HEK293 (cell line): ENCODE measurements around the gene ENTREP3.
A peak's percentile ranks its signal among the peaks of the same experiment; 100 is the strongest.

ENCODE experiments used
- CTCF ChIA-PET: fragments of 350-600 bp; formaldehyde crosslinking; extraction: SDS; loops from one replicate; lab custom pipeline; 2021; ENCODE audit warnings: antibody characterized with exemption; lab: Yijun Ruan, JAX
- POLR2A ChIA-PET: fragments of 300-600 bp; formaldehyde crosslinking; extraction: SDS; loops from one replicate; lab custom pipeline; 2020; ENCODE audit warnings: antibody characterized with exemption, inconsistent platforms; lab: Yijun Ruan, JAX
- H3K27ac ChIP-seq: fragments of 200-500 bp; sonication (Bioruptor generic); 2 replicates; pipeline ENCODE4 v1.5.1; 2014; ENCODE audit warnings: low read depth, low read length, control low read depth, inconsistent platforms; ENCODE audit errors: extremely low read depth
- H3K36me3 ChIP-seq, 2 experiments: fragments of 200-500 bp in 1 of 2; sonication (Bioruptor generic) in 1 of 2; 1 replicate in 1 of 2; 2 replicates in 1 of 2; pipeline ENCODE4 v1.5.1; 2014 to 2017; ENCODE audit warnings: inconsistent platforms in 2 of 2, low read length in 2 of 2; ENCODE audit not compliant: control insufficient read depth in 2 of 2, insufficient read depth in 1 of 2
- H3K4me1 ChIP-seq: fragments of 200-500 bp; sonication (Bioruptor generic); 2 replicates; pipeline ENCODE4 v1.5.1; 2014; ENCODE audit warnings: mild to moderate bottlenecking, low read length, inconsistent platforms; ENCODE audit not compliant: control insufficient read depth, insufficient read depth
- H3K4me3 ChIP-seq: 2 replicates; pipeline ENCODE4 v1.5.1; 2011; ENCODE audit warnings: low read depth, mild to moderate bottlenecking, control low read depth, low read length, moderate library complexity
- H3K9me3 ChIP-seq: fragments of 200-500 bp; sonication (Bioruptor generic); 2 replicates; pipeline ENCODE4 v1.5.1; 2014; ENCODE audit warnings: low read depth, low read length, inconsistent platforms; ENCODE audit not compliant: control insufficient read depth, insufficient read depth
- EGR2 ChIP-seq: fragments of 450-650 bp; formaldehyde crosslinking; IDR thresholded peaks from 2 replicates; pipeline ENCODE4 v1.5.1; 2016; ENCODE audit warnings: low read depth, missing biosample characterization, missing genetic modification characterization
- GLI4 ChIP-seq: fragments of 450-650 bp; formaldehyde crosslinking; IDR thresholded peaks from 2 replicates; pipeline ENCODE4 v1.5.1; 2016; ENCODE audit warnings: missing biosample characterization, missing genetic modification characterization
- IKZF3 ChIP-seq: fragments of 450-650 bp; IDR thresholded peaks from 2 replicates; pipeline ENCODE4 v1.5.0; 2018; ENCODE audit warnings: missing biosample characterization, mild to moderate bottlenecking, missing genetic modification characterization, moderate library complexity
- KLF9 ChIP-seq: fragments of 450-650 bp; formaldehyde crosslinking; IDR thresholded peaks from 2 replicates; pipeline ENCODE4 v1.5.1; 2016; ENCODE audit warnings: missing biosample characterization, missing genetic modification characterization, low read depth
- MEIS1 ChIP-seq: sonication (generic); formaldehyde crosslinking; IDR thresholded peaks from 2 replicates; pipeline ENCODE4 v1.8.1; 2022; ENCODE audit warnings: missing genetic modification reagents, mild to moderate bottlenecking, borderline replicate concordance
- PRDM1 ChIP-seq: fragments of 450-650 bp; formaldehyde crosslinking; IDR thresholded peaks from 2 replicates; pipeline ENCODE4; 2016; ENCODE audit warnings: missing biosample characterization, missing genetic modification characterization
- SCRT2 ChIP-seq: fragments of 450-650 bp; formaldehyde crosslinking; IDR thresholded peaks from 2 replicates; pipeline ENCODE4 v1.5.1; 2016; ENCODE audit warnings: missing biosample characterization, missing genetic modification characterization
- ZBTB1 ChIP-seq: fragments of 450-650 bp; formaldehyde crosslinking; IDR thresholded peaks from 2 replicates; pipeline ENCODE4 v1.5.1; 2016; ENCODE audit warnings: missing biosample characterization, missing genetic modification characterization
- ZBTB21 ChIP-seq: fragments of 450-650 bp; formaldehyde crosslinking; IDR thresholded peaks from 2 replicates; pipeline ENCODE4 v1.5.1; 2017; ENCODE audit warnings: missing biosample characterization, missing genetic modification characterization
- ZEB2 ChIP-seq: fragments of 450-650 bp; formaldehyde crosslinking; IDR thresholded peaks from 2 replicates; pipeline ENCODE4 v1.5.1; 2016; ENCODE audit warnings: missing biosample characterization, missing genetic modification characterization
- ZFP69B ChIP-seq: fragments of 450-650 bp; formaldehyde crosslinking; IDR thresholded peaks from 2 replicates; pipeline ENCODE4 v1.5.1; 2016; ENCODE audit warnings: missing biosample characterization, missing genetic modification characterization
- ZNF157 ChIP-seq: fragments of 450-650 bp; formaldehyde crosslinking; IDR thresholded peaks from 2 replicates; pipeline ENCODE4 v1.5.1; 2016; ENCODE audit warnings: missing biosample characterization, missing genetic modification characterization
- ZNF629 ChIP-seq: fragments of 450-650 bp; formaldehyde crosslinking; IDR thresholded peaks from 2 replicates; pipeline ENCODE4 v1.5.1; 2017; ENCODE audit warnings: missing biosample characterization, missing genetic modification characterization
- ZNF658 ChIP-seq: fragments of 450-650 bp; formaldehyde crosslinking; IDR thresholded peaks from 2 replicates; pipeline ENCODE4; 2016; ENCODE audit warnings: missing biosample characterization, missing genetic modification characterization
- ZNF660 ChIP-seq: fragments of 450-650 bp; IDR thresholded peaks from 2 replicates; pipeline ENCODE4 v1.5.1; 2018; ENCODE audit warnings: missing biosample characterization, mild to moderate bottlenecking, missing genetic modification characterization
- ZNF843 ChIP-seq: fragments of 450-650 bp; formaldehyde crosslinking; IDR thresholded peaks from 2 replicates; pipeline ENCODE4 v1.5.1; 2016; ENCODE audit warnings: missing biosample characterization, missing genetic modification characterization
- ZSCAN30 ChIP-seq: fragments of 450-650 bp; IDR thresholded peaks from 2 replicates; pipeline ENCODE4 v1.5.1; 2018; ENCODE audit warnings: missing biosample characterization, mild to moderate bottlenecking, missing genetic modification characterization, moderate library complexity
- TF ChIP-seq, protein P1 (sequence below): fragments of 450-650 bp; formaldehyde crosslinking; IDR thresholded peaks from 2 replicates; pipeline ENCODE4 v1.5.1; 2016; ENCODE audit warnings: missing biosample characterization, missing genetic modification characterization
- TF ChIP-seq, protein P2 (sequence below): fragments of 450-650 bp; formaldehyde crosslinking; IDR thresholded peaks from 2 replicates; pipeline ENCODE4 v1.5.1; 2016; ENCODE audit warnings: missing biosample characterization, missing genetic modification characterization
- TF ChIP-seq, protein P3 (sequence below): fragments of 450-650 bp; formaldehyde crosslinking; conservative IDR thresholded peaks from 2 replicates; pipeline ENCODE4 v1.5.1; 2016; ENCODE audit warnings: low read depth, missing biosample characterization, missing genetic modification characterization
- TF ChIP-seq, protein P4 (sequence below): fragments of 450-650 bp; formaldehyde crosslinking; IDR thresholded peaks from 2 replicates; pipeline ENCODE4 v1.5.1; 2016; ENCODE audit warnings: missing biosample characterization, missing genetic modification characterization
- TF ChIP-seq, protein P5 (sequence below): fragments of 450-650 bp; formaldehyde crosslinking; IDR thresholded peaks from 2 replicates; pipeline ENCODE4 v1.5.1; 2017; ENCODE audit warnings: missing biosample characterization, missing genetic modification characterization
- TF ChIP-seq, protein P6 (sequence below): fragments of 450-650 bp; formaldehyde crosslinking; IDR thresholded peaks from 2 replicates; pipeline ENCODE4 v1.5.1; 2016; ENCODE audit warnings: missing biosample characterization, missing genetic modification characterization, low read depth

ENTREP3 gene

DNA sequence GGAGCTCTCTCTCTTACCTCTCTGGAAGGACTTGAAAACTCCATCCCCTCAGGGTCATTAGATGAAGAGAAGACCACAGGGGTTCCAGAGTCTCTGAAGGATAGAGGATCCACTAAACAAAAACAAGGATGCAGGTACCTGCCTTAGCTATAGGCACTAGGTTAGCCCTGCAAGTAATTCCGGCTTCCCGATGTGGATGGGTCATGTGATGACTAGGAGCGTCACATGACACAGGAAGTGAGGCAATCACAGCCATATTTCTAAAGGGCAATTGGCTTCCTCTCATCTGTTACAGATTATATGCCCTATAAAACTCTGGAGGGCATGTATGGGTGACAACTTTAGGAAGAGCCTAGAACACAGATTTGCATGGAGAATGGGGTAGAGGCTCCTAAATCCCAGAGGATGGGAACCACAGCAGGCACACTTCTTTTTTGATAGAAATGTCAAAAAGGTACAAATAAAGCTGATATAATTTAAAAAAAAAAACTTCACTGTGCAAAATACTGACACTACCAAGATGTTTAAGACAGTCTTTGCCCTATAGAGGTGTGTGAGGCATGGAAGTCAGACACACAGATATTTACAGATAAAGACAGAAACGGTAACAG is 14.1 kb downstream of the ENTREP3 start:
- Histone ChIP-seq H3K4me1 (peaks cover 5% of the 10 kb centered on the region; the same call in 1 of the 2 replicates), H3K9me3 (no peaks in the 10 kb centered on the region), H3K27ac (no peak overlapping the region), H3K36me3 (peaks cover 0 to 31% of the 10 kb centered on the region in 2 experiments; a peak in 2 of 3 replicates), H3K4me3 (peak overlapping the region; percentile 41)
- ChIA-PET POLR2A (interaction anchor here (0.6 to 1.6 kb wide), 7 partner anchors 14 to 82 kb away, joined by 3 to 6 read pairs (median 3); partner anchors contain the start of genes CLK2 and KRTCAP2), CTCF (interaction anchor here (1.2 to 2.1 kb wide), 4 partner anchors 9 to 34 kb away, joined by 4 to 15 read pairs (median 5); no protein-coding TSS in a partner anchor)
- TF ChIP-seq ZBTB1: no peak
- TF ChIP-seq, protein P1, sequence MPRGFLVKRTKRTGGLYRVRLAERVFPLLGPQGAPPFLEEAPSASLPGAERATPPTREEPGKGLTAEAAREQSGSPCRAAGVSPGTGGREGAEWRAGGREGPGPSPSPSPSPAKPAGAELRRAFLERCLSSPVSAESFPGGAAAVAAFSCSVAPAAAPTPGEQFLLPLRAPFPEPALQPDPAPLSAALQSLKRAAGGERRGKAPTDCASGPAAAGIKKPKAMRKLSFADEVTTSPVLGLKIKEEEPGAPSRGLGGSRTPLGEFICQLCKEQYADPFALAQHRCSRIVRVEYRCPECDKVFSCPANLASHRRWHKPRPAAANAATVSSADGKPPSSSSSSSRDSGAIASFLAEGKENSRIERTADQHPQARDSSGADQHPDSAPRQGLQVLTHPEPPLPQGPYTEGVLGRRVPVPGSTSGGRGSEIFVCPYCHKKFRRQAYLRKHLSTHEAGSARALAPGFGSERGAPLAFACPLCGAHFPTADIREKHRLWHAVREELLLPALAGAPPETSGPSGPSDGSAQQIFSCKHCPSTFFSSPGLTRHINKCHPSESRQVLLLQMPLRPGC (tag by site-specific recombination): peak; percentile 60; the same call in 1 of the 2 replicates
- no peak for TF ChIP-seq ZNF658 (tag by site-specific recombination)
- peak; percentile 29; the same call in 1 of the 2 replicates for TF ChIP-seq ZSCAN30 (tag by site-specific recombination)
- no peak for TF ChIP-seq ZFP69B (tag by site-specific recombination)
- TF ChIP-seq ZBTB21 (tag by site-specific recombination): 0 out of 2 replicates have a peak, but pooled peaks have one; percentile 16
- TF ChIP-seq SCRT2 (tag by site-specific recombination): peak; percentile 31; the same call in 1 of the 2 replicates
- TF ChIP-seq ZNF660: peak; percentile 17; the same call in 1 of the 2 replicates
- 0 out of 2 replicates have a peak, but pooled peaks have one; percentile 28 for TF ChIP-seq ZEB2 (tag by site-specific recombination)
- TF ChIP-seq, protein P2, sequence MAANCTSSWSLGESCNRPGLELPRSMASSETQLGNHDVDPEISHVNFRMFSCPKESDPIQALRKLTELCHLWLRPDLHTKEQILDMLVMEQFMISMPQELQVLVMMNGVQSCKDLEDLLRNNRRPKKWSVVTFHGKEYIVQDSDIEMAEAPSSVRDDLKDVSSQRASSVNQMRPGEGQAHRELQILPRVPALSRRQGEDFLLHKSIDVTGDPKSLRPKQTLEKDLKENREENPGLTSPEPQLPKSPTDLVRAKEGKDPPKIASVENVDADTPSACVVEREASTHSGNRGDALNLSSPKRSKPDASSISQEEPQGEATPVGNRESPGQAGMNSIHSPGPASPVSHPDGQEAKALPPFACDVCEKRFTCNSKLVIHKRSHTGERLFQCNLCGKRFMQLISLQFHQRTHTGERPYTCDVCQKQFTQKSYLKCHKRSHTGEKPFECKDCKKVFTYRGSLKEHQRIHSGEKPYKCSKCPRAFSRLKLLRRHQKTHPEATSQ (tag by site-specific recombination): no peak
- no peak for TF ChIP-seq ZNF157 (tag by site-specific recombination)
- TF ChIP-seq MEIS1 (CRISPR knock-in tag): no peak
- TF ChIP-seq, protein P3, sequence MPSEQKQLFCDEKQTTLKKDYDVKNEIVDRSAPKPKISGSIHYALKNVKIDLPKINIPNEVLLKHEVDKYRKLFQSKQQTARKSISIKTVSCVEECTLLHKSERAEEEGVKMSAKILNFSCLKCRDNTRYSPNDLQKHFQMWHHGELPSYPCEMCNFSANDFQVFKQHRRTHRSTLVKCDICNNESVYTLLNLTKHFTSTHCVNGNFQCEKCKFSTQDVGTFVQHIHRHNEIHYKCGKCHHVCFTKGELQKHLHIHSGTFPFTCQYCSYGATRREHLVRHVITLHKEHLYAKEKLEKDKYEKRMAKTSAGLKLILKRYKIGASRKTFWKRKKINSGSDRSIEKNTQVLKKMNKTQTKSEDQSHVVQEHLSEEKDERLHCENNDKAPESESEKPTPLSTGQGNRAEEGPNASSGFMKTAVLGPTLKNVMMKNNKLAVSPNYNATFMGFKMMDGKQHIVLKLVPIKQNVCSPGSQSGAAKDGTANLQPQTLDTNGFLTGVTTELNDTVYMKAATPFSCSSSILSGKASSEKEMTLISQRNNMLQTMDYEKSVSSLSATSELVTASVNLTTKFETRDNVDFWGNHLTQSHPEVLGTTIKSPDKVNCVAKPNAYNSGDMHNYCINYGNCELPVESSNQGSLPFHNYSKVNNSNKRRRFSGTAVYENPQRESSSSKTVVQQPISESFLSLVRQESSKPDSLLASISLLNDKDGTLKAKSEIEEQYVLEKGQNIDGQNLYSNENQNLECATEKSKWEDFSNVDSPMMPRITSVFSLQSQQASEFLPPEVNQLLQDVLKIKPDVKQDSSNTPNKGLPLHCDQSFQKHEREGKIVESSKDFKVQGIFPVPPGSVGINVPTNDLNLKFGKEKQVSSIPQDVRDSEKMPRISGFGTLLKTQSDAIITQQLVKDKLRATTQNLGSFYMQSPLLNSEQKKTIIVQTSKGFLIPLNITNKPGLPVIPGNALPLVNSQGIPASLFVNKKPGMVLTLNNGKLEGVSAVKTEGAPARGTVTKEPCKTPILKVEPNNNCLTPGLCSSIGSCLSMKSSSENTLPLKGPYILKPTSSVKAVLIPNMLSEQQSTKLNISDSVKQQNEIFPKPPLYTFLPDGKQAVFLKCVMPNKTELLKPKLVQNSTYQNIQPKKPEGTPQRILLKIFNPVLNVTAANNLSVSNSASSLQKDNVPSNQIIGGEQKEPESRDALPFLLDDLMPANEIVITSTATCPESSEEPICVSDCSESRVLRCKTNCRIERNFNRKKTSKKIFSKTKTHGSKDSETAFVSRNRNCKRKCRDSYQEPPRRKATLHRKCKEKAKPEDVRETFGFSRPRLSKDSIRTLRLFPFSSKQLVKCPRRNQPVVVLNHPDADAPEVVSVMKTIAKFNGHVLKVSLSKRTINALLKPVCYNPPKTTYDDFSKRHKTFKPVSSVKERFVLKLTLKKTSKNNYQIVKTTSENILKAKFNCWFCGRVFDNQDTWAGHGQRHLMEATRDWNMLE: 0 out of 2 replicates have a peak, but pooled peaks have one; percentile 47
- TF ChIP-seq ZNF629 (tag by site-specific recombination): peak; percentile 66; the same call in 1 of the 2 replicates
- TF ChIP-seq, protein P4, sequence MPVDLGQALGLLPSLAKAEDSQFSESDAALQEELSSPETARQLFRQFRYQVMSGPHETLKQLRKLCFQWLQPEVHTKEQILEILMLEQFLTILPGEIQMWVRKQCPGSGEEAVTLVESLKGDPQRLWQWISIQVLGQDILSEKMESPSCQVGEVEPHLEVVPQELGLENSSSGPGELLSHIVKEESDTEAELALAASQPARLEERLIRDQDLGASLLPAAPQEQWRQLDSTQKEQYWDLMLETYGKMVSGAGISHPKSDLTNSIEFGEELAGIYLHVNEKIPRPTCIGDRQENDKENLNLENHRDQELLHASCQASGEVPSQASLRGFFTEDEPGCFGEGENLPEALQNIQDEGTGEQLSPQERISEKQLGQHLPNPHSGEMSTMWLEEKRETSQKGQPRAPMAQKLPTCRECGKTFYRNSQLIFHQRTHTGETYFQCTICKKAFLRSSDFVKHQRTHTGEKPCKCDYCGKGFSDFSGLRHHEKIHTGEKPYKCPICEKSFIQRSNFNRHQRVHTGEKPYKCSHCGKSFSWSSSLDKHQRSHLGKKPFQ (tag by site-specific recombination): no peak
- TF ChIP-seq EGR2 (tag by site-specific recombination): no peak
- TF ChIP-seq, protein P5, sequence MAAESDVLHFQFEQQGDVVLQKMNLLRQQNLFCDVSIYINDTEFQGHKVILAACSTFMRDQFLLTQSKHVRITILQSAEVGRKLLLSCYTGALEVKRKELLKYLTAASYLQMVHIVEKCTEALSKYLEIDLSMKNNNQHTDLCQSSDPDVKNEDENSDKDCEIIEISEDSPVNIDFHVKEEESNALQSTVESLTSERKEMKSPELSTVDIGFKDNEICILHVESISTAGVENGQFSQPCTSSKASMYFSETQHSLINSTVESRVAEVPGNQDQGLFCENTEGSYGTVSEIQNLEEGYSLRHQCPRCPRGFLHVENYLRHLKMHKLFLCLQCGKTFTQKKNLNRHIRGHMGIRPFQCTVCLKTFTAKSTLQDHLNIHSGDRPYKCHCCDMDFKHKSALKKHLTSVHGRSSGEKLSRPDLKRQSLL (tag by site-specific recombination): peak; percentile 17; the same call in 1 of the 2 replicates
- no peak for TF ChIP-seq PRDM1 (tag by site-specific recombination)
- TF ChIP-seq, protein P6, sequence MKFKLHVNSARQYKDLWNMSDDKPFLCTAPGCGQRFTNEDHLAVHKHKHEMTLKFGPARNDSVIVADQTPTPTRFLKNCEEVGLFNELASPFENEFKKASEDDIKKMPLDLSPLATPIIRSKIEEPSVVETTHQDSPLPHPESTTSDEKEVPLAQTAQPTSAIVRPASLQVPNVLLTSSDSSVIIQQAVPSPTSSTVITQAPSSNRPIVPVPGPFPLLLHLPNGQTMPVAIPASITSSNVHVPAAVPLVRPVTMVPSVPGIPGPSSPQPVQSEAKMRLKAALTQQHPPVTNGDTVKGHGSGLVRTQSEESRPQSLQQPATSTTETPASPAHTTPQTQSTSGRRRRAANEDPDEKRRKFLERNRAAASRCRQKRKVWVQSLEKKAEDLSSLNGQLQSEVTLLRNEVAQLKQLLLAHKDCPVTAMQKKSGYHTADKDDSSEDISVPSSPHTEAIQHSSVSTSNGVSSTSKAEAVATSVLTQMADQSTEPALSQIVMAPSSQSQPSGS (tag by site-specific recombination): no peak
- TF ChIP-seq KLF9 (tag by site-specific recombination): no peak
- peak; percentile 79 for TF ChIP-seq IKZF3 (tag by site-specific recombination)
- TF ChIP-seq ZNF843 (tag by site-specific recombination): peak; percentile 39; the same call in 1 of the 2 replicates
- TF ChIP-seq GLI4 (tag by site-specific recombination): no peak
